Parathyroid adenoma (tissue), 2 donors: ENCODE measurements around the gene ATP2B2.

ENCODE experiments used
- H2AFZ ChIP-seq: fragments of 300-600 bp; sonication (generic); one replicate; pipeline ENCODE4 v1.7.0; 2017; ENCODE audit warnings: antibody characterized with exemption, mild to moderate bottlenecking
- H3K27ac ChIP-seq: fragments of 300-600 bp; sonication (generic); one replicate; pipeline ENCODE4 v1.7.0; 2017
- H3K27me3 ChIP-seq: fragments of 300-600 bp; sonication (generic); one replicate; pipeline ENCODE4 v1.7.0; 2017; ENCODE audit warnings: low read length; ENCODE audit not compliant: control insufficient read depth, insufficient read depth
- H3K36me3 ChIP-seq: fragments of 300-600 bp; sonication (generic); one replicate; pipeline ENCODE4 v1.7.0; 2017; ENCODE audit warnings: low read length; ENCODE audit not compliant: control insufficient read depth, insufficient read depth
- H3K4me1 ChIP-seq: fragments of 300-600 bp; sonication (generic); one replicate; pipeline ENCODE4 v1.7.0; 2017; ENCODE audit warnings: control low read depth
- H3K4me2 ChIP-seq: fragments of 300-600 bp; sonication (generic); one replicate; pipeline ENCODE4 v1.7.0; 2017; ENCODE audit warnings: low read length
- H3K4me3 ChIP-seq: fragments of 300-600 bp; sonication (generic); one replicate; pipeline ENCODE4 v1.7.0; 2017; ENCODE audit warnings: low read depth, low read length
- H3K79me2 ChIP-seq: fragments of 300-600 bp; sonication (generic); one replicate; pipeline ENCODE4 v1.7.0; 2017; ENCODE audit warnings: control low read depth
- H3K9ac ChIP-seq: fragments of 300-600 bp; sonication (generic); one replicate; pipeline ENCODE4 v1.7.0; 2017; ENCODE audit warnings: mild to moderate bottlenecking
- H3K9me3 ChIP-seq: fragments of 300-600 bp; sonication (generic); one replicate; pipeline ENCODE4 v1.7.0; 2017; ENCODE audit warnings: low read length; ENCODE audit not compliant: control insufficient read depth
- TF ChIP-seq, protein P1 (sequence below): fragments of 300-600 bp; sonication (generic); IDR thresholded peaks from one replicate; pipeline ENCODE4 v1.7.0; 2017; ENCODE audit warnings: antibody characterized with exemption, mild to moderate bottlenecking
- donor health status: primary hyperparathyroidism.

The ATP2B2 gene

DNA sequence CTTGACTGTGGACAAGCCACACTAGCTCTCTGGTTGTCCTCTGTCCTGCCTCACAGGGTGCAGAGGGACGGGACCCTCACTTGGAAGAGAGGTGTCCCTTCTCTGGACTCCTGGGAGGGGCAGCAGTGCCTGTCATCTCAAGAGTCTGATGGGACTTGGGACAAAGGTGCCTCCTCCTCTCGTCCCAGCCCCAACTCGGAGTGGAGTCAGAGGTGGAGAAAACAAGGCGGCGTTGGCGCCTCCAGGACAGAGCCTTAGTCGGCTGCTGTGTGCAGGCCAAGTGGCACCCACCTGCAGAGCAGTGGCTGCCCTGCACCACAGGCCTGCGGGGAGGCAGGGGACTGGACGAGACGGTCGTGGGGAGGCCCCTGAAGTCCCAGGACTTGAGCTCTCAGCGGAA is 175.1 kb downstream of the ATP2B2 start:
- H3K4me3 ChIP-seq = no peak overlapping the region
- TF ChIP-seq, protein P1, sequence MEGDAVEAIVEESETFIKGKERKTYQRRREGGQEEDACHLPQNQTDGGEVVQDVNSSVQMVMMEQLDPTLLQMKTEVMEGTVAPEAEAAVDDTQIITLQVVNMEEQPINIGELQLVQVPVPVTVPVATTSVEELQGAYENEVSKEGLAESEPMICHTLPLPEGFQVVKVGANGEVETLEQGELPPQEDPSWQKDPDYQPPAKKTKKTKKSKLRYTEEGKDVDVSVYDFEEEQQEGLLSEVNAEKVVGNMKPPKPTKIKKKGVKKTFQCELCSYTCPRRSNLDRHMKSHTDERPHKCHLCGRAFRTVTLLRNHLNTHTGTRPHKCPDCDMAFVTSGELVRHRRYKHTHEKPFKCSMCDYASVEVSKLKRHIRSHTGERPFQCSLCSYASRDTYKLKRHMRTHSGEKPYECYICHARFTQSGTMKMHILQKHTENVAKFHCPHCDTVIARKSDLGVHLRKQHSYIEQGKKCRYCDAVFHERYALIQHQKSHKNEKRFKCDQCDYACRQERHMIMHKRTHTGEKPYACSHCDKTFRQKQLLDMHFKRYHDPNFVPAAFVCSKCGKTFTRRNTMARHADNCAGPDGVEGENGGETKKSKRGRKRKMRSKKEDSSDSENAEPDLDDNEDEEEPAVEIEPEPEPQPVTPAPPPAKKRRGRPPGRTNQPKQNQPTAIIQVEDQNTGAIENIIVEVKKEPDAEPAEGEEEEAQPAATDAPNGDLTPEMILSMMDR = no peak
- no peaks in the 10 kb centered on the region for H3K36me3 ChIP-seq
- H3K4me2 ChIP-seq = no peak overlapping the region
- no peaks in the 10 kb centered on the region for H3K79me2 ChIP-seq
- H3K9ac ChIP-seq = no peak overlapping the region
- no peak overlapping the region for H2AFZ ChIP-seq
- H3K4me1 ChIP-seq = no peaks in the 10 kb centered on the region
- H3K27me3 ChIP-seq = no peaks in the 10 kb centered on the region
- no peaks in the 10 kb centered on the region for H3K9me3 ChIP-seq
- H3K27ac ChIP-seq = no peak overlapping the region

DNA sequence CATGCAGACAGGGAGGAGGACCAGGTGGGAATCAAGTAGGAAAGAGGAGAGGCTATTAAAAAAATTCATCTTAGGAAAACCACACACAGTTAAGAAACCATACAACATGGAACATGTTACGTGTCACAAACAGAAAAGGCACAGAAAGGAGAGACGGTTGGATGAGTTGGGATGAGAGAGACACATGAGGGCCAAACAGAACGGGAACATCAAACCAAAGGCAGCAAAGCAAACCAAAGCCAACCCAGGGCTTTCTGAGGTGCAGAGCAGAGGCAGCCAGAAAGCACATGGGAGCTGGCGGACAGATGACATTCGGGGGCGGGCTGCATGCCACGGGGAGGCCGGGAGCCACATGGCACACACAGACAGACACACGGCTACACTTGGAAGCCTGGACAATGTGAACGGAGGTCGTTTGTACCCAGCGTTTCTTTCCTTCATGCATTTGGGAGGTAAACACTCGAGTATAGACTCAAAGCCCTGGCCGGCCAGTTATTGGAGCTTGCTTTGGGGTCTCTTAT is 175.8 kb downstream of the ATP2B2 start:
- Histone ChIP-seq H3K27ac (no peak overlapping the region), H3K27me3 (no peaks in the 10 kb centered on the region)

DNA sequence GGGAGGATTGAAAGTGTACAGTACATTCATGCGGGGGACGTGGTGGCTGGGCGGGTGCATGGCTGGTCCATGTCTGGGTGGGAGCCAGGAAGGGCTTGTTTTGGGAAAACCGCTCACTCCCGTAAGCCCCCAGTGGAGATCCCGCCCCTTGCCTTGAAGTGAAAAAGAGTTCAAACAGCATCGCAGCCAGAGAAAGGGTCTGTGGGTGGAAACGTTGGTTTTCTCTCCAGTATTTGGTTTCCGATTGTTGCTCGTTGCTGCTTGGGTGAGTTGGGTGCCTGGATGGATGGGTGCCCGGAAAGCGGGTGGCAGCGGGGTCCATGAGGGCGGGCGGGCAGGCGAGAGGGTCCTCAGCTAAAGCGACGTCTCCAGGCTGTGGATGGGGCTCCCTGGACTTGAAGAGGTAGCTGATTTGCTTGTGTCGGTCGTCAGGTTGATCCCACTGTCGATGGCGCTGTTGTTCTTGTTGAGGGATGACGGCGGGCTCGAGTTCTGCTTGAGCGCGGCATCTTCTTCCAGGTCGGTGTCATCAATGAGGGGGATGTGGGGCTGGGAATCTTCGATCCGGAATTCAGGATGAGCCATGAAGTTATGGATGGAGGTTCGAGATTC is 176.8 kb downstream of the ATP2B2 start:
- Histone ChIP-seq H3K4me1 (no peaks in the 10 kb centered on the region), H3K9ac (no peak overlapping the region), H3K27me3 (no peaks in the 10 kb centered on the region), H3K4me3 (no peak overlapping the region), H3K27ac (no peak overlapping the region), H3K79me2 (no peaks in the 10 kb centered on the region), H2AFZ (no peak overlapping the region), H3K36me3 (no peaks in the 10 kb centered on the region), H3K9me3 (no peaks in the 10 kb centered on the region), H3K4me2 (no peak overlapping the region)
- TF ChIP-seq, protein P1 = no peak

More for the DNA sequence above, 175.8 kb downstream of the ATP2B2 start:
- H3K4me2 ChIP-seq = no peak overlapping the region
- no peak overlapping the region for H3K9ac ChIP-seq
- H3K9me3 ChIP-seq = no peaks in the 10 kb centered on the region
- no peaks in the 10 kb centered on the region for H3K79me2 ChIP-seq
- no peak overlapping the region for H3K4me3 ChIP-seq
- H3K36me3 ChIP-seq = no peaks in the 10 kb centered on the region
- TF ChIP-seq, protein P1 = no peak
- no peaks in the 10 kb centered on the region for H3K4me1 ChIP-seq
- H2AFZ ChIP-seq = no peak overlapping the region

DNA sequence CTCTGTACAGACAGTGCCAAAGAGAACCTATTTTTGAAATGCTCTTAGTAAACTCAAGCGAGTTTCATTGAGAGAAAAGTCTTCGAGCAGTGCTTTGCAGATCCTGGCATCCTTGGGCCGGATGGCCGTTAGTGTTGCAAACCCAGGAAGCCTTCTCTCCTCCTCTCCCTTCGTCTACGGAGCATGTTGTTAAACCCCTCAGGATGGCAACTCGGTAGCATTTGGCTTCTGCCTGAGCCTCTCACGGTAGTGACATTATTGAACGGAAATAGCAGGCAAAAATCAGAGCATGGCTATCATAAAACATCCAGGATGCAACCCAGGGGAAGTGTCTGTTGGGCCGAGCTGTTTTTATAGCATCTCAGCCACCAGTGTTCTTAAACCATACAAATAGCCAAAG is 177.8 kb downstream of the ATP2B2 start:
- Histone ChIP-seq H3K27me3 (no peaks in the 10 kb centered on the region), H3K79me2 (no peaks in the 10 kb centered on the region), H3K36me3 (no peaks in the 10 kb centered on the region), H3K9me3 (no peaks in the 10 kb centered on the region), H3K27ac (no peak overlapping the region), H3K4me3 (no peak overlapping the region), H3K9ac (no peak overlapping the region), H3K4me2 (no peak overlapping the region), H2AFZ (no peak overlapping the region), H3K4me1 (no peaks in the 10 kb centered on the region)
- TF ChIP-seq, protein P1 = no peak

DNA sequence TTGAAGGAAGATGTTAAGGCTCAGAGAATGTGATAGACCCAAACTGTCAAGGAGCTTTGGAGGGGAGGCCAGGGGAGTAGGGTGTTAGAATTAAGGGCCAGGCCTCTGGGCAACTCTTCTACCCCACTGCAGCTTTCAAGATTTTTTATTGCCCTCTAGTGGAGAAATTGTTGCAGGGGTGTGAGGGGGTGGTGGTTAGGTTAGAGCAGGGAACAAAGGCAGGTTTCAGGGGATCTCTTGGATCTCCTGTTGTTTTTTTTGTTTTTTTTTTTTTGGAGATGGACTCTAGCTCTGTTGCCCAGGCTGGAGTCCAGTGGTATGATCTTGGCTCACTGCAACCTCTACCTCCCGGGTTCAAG is 183.1 kb downstream of the ATP2B2 start:
- Histone ChIP-seq H3K9ac (no peak overlapping the region), H2AFZ (peak overlapping the region; percentile 17), H3K36me3 (no peaks in the 10 kb centered on the region), H3K4me2 (no peak overlapping the region), H3K4me3 (no peak overlapping the region), H3K79me2 (peaks cover 11% of the 10 kb centered on the region), H3K9me3 (no peaks in the 10 kb centered on the region), H3K4me1 (peaks cover 5% of the 10 kb centered on the region), H3K27me3 (no peaks in the 10 kb centered on the region), H3K27ac (no peak overlapping the region)
- TF ChIP-seq, protein P1 = peak; percentile 18
